Peyer's patch (tissue), 4 donors: ENCODE measurements around the gene SORBS2.

Source experiments
- POLR2A ChIP-seq, 2 donors: fragments of 450-650 bp; IDR thresholded peaks; one replicate each; pipeline ENCODE4 v1.5.1; 2017; ENCODE audit warnings: antibody characterized with exemption in 2 of 2, mild to moderate bottlenecking in 2 of 2, moderate library complexity in 2 of 2
- TF ChIP-seq, protein P1 (sequence below), 6 experiments: fragments of 450-650 bp in 4 of 6; fragments of 200-600 bp in 2 of 6; sonication (generic) in 1 of 6; IDR thresholded peaks; one replicate each; pipeline ENCODE4 v1.5.1; 2017 to 2019; ENCODE audit warnings: antibody characterized with exemption in 6 of 6, mild to moderate bottlenecking in 3 of 6, moderate library complexity in 1 of 6

DNA sequence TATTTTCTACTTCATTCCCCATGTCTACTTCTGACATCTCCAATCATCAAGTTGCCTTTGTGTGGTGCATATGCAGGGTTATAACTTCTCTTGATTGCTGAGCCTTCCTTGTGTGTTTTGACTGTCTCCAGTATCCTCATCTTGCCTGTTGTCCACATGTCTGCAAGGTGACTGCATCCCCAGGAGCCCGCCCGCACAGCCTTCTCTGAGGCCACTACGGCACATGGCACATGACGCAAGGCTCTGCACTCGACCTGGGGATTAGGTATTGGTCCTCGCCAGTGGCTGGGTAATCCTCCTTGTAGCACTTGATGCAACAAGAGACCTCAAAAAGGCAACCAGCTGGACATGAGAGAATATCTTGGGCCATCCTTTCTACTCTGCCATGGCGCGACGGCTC, 122.6 kb downstream of the SORBS2 start:
- TF ChIP-seq, protein P1, sequence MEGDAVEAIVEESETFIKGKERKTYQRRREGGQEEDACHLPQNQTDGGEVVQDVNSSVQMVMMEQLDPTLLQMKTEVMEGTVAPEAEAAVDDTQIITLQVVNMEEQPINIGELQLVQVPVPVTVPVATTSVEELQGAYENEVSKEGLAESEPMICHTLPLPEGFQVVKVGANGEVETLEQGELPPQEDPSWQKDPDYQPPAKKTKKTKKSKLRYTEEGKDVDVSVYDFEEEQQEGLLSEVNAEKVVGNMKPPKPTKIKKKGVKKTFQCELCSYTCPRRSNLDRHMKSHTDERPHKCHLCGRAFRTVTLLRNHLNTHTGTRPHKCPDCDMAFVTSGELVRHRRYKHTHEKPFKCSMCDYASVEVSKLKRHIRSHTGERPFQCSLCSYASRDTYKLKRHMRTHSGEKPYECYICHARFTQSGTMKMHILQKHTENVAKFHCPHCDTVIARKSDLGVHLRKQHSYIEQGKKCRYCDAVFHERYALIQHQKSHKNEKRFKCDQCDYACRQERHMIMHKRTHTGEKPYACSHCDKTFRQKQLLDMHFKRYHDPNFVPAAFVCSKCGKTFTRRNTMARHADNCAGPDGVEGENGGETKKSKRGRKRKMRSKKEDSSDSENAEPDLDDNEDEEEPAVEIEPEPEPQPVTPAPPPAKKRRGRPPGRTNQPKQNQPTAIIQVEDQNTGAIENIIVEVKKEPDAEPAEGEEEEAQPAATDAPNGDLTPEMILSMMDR (IDR thresholded peaks at IDR 0.05), result no peak
- TF ChIP-seq POLR2A (IDR thresholded peaks at IDR 0.05), result no peak
